GM12878 (cell line): Measurements from ENCODE around the gene ZNF652.

Experiments
- IRF5 ChIP-seq: fragments of 450-650 bp; IDR thresholded peaks from 2 replicates; pipeline ENCODE4 v1.6.1; 2017; ENCODE audit warnings: borderline replicate concordance
- SRF ChIP-seq, 2 experiments: IDR thresholded peaks; 2 replicates each; pipeline ENCODE4 v1.6.1; 2011; ENCODE audit warnings: low read depth in 2 of 2, low read length in 2 of 2, mild to moderate bottlenecking in 1 of 2, moderate library complexity in 1 of 2
- YBX1 ChIP-seq: fragments of 450-650 bp; IDR thresholded peaks from 2 replicates; pipeline ENCODE4 v1.6.1; 2016; ENCODE audit warnings: antibody characterized with exemption

- no peak for TF ChIP-seq SRF (IDR thresholded peaks at IDR 0.05; ENCODE audit: low read depth in 2 of 2, low read length in 2 of 2)
- TF ChIP-seq YBX1: no peak
- TF ChIP-seq IRF5: no peak
Observed at GRCh38 chr17:49353607-49354006, 8.4 kb downstream of the ZNF652 start.
